GM18502 (cell line): Measurements from ENCODE around the gene ATF4.

Experiments used
- ATAC-seq: cut with Tn5 transposase; IDR thresholded peaks from one replicate; pipeline ENCODE4 v1.9.1; 2021; ENCODE audit warnings: mild to moderate bottlenecking; ENCODE audit not compliant: unreplicated experiment, poor library complexity

Gene ATF4

DNA sequence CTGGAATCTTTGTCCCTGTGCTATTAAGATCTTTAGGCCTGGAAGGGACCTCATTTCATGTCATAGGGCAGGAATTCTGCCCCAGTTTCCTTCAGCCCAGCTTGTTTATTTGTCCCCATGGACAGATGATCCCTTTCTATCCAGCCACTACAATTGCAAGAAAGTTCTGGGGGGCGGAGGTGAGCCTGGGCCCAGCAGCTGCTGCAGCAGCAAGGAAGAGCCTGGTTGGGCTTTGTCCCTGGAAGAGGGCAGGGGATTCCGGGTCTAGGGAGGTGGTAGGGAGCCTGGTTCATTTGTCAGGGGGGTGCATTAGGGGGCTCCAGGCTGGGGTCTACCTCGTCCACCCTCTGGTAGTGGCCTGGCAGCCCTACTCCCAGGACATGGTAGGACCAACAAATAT is 33.8 kb downstream of the ATF4 start:
- ATAC-seq, result no peak

DNA sequence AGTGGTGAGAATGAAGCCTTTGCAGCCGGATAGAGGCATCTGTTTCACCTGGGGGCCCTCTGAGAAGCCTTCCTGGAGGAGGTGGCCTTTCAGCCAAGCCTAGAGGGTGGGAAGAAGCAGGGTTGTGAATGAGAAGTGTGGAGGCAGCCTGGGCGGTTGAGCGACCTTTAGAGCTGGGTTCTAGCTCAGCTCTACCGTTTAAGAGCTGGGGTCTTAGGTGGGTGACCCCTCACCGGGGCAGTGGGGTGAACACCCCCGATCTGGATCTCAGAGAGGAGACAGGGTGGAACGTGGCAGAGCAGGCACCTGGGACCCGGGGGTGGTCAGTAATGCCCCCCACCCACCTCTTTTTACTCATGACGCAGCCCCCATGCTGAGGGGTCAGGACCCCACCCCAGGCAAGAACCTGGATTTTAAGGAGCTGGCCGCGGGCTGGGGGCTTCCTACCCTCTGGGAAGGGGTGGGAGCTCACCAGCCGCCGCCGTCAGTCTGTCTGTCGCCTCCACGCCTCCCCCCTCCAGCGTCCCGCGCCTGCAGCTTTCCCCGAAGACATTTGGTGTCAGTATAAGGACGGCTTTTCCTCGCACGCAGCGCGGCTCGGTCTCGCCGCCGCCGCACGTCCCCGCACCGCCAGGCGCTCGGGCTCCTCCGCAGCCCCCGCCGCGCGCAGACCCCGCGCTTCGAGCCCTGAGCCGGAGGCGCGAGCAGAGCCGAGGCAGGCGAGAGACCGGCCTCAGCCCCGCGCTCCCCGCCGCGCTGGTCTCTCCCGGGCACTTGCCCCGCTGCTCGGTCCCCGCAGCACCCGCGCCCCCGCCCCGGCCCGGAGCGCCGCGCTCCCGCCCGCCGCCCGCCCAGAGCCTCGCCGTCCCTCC is 36.8 kb downstream of the ATF4 start:
- no peak for ATAC-seq

DNA sequence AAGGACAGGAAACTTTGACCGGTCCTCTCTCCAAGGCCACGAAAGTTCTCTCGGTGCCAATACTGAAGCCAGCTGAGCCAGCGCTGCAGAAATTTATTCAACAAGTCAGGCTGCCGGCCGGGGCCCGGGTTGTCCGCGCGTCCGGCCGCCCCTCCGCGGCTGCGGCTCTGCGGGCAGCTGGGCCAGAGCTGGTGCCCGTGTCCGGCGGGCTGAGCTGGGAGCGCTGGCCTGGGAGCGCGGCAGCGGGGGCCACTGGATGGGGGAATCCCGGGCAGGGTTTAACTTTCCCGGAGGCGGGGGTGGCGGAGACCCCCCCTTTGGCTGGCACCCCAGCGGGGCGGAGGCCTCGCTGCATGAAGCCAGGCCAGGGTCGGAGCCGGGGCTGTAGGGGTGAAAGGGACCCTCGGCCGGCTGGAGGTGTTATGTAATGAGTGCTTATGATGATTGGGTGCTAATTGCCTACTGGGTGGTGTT is 37.9 kb downstream of the ATF4 start:
- no peak for ATAC-seq

DNA sequence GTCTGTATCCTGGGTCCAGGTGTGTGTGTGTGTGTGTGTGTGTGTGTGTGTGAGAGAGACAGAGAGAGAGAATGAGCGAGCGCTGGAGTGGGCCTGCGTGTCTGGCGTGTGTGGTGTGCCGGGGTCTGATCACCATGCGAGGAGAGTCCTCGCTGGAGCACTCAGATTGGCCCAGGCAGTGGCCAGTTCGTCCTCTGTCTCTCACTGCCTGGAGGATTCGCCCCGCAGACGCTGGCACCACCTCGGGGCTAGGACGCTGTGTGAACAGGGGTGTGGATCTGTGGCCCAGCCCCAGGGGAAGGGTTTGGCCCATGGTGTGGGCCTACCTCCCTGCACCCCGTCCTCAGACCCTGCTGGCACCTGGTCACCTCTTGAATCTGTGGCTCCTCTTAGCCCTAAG is 38.6 kb downstream of the ATF4 start:
- ATAC-seq, result no peak

DNA sequence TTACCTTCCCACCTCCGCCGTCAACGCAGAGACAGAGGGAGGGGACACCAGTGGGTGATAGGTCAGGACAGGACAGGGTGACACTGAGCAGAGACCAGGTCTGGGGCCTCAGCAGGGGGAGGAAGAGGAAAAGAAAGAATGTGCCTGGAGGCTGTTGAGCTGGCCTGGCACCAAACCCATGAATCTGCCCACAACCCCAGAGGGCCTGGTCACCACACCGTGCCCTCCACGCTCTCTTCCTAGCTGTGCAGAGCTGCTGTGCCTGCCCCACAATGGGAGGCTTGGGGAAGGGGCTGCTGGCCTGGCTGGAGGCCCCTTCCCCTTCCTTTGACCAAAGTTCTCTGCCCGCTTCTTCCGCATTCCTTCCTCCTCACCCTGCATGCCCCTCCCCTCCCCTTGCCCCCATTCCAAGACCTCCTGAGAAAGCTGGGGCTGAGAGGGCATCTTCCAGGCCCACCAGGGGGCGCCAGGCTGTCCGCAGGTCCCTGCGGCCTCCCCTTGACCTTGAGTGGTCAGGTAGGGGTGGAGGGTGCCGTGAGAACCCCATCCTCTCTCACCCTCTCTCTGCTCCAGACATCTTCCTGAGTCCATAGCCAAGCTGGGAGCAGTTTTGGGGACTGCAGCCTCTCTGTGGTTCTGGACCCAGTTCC is 39.2 kb downstream of the ATF4 start:
- ATAC-seq, result no peak

DNA sequence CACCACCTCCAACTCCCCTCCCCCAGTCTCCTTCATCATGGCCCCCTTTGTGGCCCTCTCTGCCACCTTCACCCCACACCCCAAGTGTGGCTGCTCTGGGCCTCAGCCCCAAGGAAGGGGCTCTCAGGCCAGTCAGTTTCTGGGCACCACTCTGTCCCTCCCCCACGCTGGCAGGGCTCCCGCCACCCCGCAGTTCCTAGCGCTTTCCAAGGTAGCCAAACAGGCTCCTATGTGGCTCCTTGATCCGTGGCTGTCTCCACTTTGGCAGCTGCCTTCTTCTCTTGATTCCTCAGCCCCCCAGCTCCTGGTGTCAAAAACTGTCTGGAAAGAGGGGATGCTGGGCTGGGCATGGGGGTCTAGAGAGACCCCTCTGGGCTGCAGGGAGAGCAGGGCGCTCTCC is 39.8 kb downstream of the ATF4 start:
- ATAC-seq, result no peak

DNA sequence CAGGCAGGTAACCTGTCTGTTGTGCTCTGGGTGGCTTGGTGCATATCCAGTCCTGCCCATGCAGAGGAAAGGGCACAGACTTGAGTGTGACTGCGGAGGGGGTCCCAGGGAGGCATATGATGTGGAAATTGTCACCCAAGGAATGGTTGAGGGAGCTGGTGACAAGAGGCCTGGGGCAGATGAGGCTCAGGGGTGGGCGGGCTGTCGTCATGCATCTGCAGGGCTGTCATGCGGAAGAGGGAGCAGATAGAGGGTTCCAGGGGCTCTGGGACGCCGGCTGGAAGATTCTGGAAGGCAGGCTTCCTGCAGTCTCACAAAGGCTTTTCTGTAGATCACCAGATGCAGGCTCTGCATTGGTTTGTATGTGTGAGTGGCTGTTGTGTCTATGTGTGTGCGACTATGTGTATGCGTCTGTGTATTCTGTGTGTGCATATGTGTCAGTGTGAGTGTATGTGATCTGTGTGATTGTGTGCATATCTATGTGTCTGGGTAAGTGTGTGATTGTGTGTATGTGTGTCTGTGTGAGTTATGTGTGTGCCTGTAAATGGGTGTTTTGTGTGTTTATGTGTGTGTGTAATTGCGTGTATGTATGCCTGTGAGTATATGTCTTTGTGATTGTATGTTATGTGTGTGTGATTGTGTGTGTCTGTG is 42.6 kb downstream of the ATF4 start:
- no peak for ATAC-seq

DNA sequence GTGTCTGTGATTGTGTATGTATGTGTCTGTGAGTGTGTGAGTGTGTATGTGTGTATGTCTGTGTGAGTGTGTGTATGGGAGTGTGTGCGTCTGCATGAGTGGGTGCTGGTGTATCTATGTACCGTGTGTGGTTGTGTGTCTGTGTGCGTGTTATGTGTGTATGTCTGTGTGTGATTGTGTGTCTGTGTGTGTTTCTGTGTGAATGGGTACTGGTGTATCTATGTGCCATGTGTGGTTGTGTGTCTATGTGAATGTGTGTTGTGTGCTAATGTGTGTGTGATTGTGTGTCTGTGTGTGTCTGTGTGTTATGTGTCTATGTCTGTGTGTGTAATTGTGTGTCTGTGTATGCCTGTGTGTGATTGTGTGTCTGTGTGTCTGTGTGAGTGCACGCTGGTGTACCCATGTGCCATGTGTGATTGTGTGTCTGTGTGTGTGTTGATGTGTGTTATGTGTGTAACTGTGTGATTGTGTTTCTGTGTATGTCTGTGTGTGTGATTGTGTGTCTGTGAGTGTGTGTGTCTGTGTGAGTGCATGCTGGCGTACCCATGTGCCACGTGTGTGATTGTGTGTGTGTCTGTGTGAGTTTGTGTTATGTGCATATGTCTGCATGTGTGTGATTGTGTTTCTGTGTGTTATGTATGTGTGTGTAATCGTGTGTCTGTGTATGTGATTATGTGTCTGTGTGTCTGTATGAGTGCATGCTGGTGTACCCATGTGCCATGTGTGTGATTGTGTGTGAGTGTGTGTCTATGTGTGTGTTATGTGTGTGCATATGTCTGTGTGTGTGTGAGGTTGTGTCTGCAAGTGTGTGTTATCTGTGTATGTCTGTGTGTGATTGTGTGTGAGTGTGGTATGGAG is 43.4 kb downstream of the ATF4 start:
- ATAC-seq, result no peak

DNA sequence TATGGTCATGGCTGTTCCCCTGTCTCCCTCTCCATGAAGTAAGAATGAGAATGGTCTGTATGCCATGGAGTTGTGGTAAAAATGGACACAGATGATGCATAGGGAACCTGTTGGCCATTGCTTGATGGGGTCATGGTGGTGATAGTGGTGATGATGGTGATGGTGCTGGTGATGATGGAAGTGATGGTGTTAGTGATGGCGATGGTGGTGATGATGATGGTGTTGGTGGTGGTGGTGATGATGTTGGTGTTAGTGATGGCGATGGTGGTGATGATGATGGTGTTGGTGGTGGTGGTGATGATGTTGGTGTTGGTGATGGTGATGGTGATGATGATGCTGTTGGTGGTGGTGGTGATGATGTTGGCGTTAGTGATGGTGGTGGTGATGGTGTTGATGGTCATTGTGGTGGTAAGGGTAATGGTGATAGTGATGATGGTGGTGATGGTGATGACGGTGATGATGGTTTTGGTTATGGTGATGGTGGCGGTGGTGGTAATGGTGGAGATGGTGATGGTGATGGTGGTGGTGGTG is 45.1 kb downstream of the ATF4 start:
- no peak for ATAC-seq

DNA sequence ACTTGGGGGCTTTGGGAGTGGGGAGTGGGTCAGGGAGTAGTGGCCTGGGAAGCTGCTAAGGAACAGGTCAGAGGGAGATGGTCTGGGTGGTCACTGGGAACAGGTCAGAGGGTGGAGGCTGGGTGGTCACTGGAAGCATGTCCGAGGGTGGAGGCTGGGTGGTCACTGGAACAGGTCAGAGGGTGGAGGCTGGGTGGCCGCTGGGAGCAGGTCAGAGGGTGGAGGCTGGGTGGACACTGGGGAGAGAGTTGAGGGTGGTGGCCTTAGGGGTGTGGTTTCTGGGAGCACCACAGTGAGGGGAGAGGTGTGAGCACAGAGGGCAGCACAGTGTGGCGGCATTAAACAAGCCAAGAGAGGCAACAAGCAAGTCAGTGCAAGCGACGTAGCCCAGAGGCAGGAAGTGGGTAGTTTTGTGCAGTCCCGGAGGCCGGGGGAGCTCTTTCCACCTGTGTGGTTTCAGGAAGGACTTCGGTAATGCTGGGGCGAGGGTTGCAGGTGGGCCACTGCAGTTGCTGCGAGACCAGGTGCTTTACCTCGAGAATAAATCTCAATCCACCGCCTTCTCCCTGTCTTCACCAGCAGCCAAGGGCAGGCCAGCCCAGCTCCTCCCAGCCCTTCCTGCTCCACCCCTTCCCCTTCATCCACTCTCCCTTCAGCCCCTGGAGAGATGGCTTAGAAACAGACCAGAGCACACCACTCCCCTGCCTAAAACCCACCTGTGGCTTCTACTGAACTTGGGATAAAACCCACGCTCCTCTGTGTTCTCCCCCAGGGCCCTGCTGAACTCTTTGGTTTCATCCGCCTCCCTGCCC is 47.0 kb downstream of the ATF4 start:
- no peak for ATAC-seq

DNA sequence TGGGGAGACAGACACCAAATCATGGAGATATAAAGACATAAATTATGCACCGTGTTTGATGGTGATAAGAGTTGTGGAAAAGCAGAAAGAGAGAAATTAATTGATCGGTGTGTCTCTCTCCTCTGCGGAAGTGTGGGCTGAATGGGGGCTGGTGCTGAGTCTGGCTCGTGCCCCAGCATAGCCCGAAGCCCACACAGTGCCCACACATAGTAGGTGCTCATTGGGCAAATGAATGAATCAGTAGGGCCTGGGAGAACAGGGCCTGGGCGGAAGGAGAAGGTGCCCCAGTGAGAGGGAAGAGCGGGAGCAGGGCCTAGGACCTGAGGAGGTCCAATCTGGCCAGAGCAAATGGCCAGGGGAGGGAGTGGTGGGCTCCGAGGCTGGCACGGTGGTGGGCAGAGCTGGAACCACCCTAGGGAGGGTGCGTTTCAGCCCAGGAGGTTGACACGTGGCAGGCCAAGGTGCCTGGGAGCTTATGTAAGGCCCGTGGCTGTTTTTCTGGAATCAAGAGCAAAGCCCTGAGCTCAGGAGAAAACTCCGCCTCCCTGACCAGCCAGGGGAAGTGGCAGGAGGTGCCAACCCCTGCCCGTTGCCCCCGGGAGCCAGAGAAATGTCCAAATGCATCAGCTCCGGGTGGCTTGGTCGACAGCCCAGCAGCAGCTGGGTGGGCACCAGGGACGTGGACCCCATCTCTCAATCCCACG is 48.1 kb downstream of the ATF4 start:
- ATAC-seq, result no peak

DNA sequence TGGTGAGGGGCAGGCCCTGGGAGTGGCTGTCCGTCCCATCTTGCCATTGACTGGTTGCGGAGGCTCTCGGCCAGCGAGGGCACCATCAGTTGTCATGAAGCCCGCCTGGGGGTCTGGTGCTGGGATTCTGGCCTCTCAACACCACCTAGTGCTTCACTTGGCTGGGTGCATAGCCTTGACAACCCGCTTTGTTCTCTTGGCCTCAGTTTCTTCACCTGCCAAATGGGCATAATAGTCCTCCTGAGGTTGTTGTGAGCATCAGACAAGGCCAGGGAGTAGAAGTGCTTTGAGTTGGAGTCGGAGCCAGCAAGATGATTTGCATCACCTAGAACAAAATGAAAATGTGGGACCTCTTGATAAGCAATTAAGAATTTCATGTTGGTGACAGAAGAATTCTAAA is 48.7 kb downstream of the ATF4 start:
- ATAC-seq, result no peak

DNA sequence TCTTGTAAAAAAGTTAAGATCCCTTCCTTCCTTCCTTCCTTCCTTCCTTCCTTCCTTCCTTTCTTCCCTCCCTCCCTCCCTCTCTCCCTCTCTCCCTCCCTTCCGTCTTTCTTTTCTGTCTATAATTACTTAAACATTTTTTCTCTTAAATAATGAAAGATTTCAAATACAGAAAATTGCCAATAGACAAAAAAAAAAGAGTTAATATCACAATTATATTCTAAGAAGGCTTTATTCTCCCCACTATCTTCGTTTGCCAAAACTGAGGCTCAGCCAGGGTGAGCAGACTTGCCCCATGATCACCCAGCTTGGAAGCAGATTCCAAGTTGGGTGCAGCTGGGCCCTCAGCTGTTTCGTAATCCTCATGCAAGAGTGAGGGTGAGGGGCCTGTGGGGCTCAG is 49.9 kb downstream of the ATF4 start:
- no peak for ATAC-seq

DNA sequence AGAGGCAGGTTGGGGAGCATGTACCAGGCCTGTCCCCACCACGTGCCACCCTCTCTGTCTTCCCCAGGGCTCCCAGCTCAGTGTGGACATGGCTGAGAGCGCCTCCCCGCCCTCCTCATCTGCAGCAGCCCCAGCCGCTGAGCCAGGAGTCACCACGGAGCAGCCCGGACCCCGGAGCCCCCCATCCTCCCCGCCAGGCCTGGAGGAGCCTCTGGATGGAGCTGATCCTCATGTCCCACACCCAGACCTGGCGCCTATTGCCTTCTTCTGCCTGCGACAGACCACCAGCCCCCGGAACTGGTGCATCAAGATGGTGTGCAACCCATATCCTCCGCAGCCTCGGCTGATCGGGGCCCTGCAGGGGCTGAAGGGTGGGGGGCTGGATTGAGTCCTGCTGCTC is 50.3 kb downstream of the ATF4 start, which contains the start of gene CACNA1I:
Gene CACNA1I (plus strand): TSS at position 89 of the 400 bp plus-strand sequence. CDS start 0 bp downstream, at position 89.
- ATAC-seq, result no peak

DNA sequence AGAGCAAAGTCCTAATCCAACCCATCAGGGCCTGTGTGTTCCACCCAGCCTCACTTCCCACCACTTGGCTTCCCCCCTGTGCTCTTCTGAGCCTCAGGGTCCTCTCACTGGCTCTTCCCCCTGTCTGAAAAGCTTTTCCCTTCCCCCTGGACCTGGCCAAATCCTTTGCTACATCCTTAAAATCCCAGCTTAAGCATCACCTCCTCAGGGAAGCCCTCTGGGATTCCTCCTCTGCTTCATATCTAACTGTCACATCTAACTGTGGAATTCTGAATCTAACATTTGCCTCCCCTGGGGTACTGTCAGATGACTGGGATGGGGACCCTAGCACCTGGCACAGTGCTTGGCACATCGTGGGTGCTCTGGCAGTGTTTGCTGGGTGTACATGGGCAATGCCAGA is 51.2 kb downstream of the ATF4 start:
- ATAC-seq, result no peak
